ENCODE measurements around the gene TRAPPC12. TPM values are rescaled to one million over a fixed set of nuclear protein-coding genes. Genes with fewer than 3 reads are reported as not detected.

The TRAPPC12 gene
- total RNA-seq, 6 donors from 2014 or later, result 68.1 to 307 (median 91.5) TPM

DNA sequence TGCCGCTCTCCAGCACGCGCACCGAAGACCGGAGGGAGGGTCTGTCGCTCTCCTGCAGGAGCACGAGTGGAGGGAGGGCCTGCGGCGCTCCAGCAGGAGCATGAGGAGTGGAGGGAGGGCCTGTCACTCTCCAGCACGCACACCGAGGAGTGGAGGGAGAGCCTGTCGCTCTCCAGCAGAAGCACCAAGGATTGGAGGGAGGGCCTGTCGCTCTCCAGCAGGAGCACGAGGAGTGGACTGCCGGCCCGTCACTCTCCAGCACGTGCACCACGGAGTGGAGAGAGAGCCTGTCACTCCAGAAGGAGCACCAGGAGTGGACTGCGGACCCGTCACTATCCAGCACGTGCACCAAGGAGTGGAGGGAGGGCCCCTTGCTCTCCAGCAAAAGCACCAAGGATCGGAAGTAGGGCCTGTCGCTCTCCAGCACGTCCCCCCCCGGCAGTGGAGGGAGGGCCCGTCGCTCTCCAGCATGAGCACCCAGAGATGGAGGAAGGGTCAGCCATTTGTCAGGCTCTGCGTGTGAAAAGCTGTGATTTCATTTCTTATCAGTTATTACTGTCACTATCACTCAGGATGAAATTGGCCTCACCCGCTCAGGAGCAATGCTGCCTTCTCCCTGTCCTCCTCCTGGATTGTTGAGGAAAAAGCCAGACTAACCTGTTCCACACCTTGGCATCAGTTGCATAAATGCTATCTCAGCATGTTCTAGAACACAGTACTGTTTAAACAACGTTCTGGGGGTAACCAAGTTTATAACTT is 103.9 kb downstream of the TRAPPC12 start:
- peak; percentile 68 to 90 for DNase-seq
- Histone ChIP-seq H3K4me1 (no peaks in the 10 kb centered on the region), H3K27ac (no peak overlapping the region), H3K27me3 (no peaks in the 10 kb centered on the region), H3K9me3 (no peaks in the 10 kb centered on the region), H3K4me3 (peak overlapping the region in 2 of 4 donors; percentile 19 to 27), H3K36me3 (peaks cover 12 to 51% (median 18%) of the 10 kb centered on the region in 4 donors)
- peak; percentile 89 to 94 for ATAC-seq (ENCODE audit: low FRiP score in 2 of 2)
- WGBS, 2 donors, result 65 to 66% methylated on average over 18 to 27 of the region's 30 CpGs
- TF ChIP-seq POLR2A (IDR thresholded peaks at IDR 0.05), result peak in 1 of 4 donors; percentile 23
- peak in 1 of 2 donors; percentile 56 for TF ChIP-seq POLR2AphosphoS5 (IDR thresholded peaks at IDR 0.05)
- TF ChIP-seq EP300 (IDR thresholded peaks at IDR 0.05), result no peak
- TF ChIP-seq, protein P1, sequence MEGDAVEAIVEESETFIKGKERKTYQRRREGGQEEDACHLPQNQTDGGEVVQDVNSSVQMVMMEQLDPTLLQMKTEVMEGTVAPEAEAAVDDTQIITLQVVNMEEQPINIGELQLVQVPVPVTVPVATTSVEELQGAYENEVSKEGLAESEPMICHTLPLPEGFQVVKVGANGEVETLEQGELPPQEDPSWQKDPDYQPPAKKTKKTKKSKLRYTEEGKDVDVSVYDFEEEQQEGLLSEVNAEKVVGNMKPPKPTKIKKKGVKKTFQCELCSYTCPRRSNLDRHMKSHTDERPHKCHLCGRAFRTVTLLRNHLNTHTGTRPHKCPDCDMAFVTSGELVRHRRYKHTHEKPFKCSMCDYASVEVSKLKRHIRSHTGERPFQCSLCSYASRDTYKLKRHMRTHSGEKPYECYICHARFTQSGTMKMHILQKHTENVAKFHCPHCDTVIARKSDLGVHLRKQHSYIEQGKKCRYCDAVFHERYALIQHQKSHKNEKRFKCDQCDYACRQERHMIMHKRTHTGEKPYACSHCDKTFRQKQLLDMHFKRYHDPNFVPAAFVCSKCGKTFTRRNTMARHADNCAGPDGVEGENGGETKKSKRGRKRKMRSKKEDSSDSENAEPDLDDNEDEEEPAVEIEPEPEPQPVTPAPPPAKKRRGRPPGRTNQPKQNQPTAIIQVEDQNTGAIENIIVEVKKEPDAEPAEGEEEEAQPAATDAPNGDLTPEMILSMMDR (IDR thresholded peaks at IDR 0.05), result no peak

DNA sequence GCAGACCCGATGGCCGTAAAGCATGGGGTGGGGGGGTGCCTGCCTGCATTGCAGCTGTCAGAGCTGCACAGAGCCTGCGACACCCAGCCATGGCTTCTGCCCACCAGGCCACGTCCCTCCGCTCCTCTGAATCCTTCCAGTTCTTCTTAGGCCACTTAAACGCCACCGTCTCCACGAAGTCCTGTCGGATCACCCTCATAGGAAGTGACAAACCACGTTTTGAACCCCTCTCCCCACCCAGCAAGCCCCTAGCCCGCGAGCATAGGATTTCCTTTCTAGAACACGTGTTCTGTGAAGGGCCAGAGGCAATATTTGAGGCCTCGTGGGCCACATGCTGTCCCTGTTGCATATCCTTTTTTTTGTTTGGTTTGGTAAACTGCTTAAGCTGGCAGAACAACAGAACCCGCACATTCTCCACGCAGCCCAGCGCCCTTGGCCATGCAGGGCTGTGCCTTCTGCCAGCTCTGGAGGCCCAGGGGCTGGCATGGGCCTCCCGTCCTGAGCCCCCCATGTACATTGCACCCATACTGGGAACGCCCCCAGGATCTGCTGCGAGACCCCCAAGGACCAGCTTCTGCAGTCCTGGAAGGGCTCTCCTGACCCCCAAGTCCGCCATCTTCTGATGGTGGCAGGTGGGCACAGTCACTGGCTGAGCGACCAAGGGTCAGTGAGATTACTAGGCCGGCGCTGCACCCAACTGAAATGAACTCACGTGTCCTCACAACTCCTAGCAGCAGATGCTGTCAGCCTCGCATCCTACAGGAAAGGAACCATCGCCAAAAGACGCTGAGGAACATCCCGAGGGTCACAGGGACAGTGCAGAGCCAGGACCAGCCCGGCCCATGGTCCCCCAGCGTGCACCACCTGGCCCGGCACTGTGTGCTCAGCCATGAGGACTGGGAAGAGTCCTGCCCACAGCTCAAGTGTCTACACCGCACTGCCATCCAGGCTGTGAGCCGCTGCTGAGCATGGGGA is 104.8 kb downstream of the TRAPPC12 start:
- Histone ChIP-seq H3K27me3 (no peaks in the 10 kb centered on the region), H3K36me3 (peaks cover 7 to 42% (median 10%) of the 10 kb centered on the region in 4 donors), H3K9me3 (no peaks in the 10 kb centered on the region), H3K4me3 (no peak overlapping the region), H3K27ac (no peak overlapping the region), H3K4me1 (no peaks in the 10 kb centered on the region)
- no peak for ATAC-seq (ENCODE audit: low FRiP score in 2 of 2)
- no peak for TF ChIP-seq EP300 (IDR thresholded peaks at IDR 0.05)
- 93 to 94% methylated on average over 24 to 31 of the region's 34 CpGs for WGBS, 2 donors
- peak in 1 of 2 donors; percentile 18 for DNase-seq

DNA sequence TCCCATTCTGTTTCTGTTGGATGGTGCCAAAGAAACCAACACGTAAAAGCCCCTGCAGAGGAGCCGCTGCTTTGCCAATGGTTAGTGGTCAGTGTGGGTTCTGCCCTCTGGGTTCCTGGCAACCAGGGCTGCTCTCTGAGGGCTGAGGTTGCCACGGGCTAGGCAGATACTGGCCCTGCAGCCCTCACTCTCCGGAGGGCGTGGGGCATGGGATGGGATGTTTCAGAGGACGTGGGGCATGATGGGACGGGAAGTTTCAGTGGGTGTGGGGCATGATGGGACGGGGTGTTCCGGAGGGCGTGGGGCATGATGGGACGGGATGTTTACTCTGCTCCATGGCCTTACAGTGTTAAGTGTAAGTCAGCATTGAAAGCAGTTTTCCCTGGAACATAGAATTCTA is 105.7 kb downstream of the TRAPPC12 start:
- 93 to 97% methylated on average over 10 to 11 of the region's 11 CpGs for WGBS, 2 donors
- ATAC-seq (ENCODE audit: low FRiP score in 2 of 2), result no peak
- H3K36me3 ChIP-seq, result peaks cover 0 to 33% (median 3%) of the 10 kb centered on the region in 4 donors
- no peaks in the 10 kb centered on the region for H3K9me3 ChIP-seq
- H3K27ac ChIP-seq, result no peak overlapping the region
- no peak overlapping the region for H3K4me3 ChIP-seq
- TF ChIP-seq, protein P1 (IDR thresholded peaks at IDR 0.05), result no peak
- TF ChIP-seq POLR2A (IDR thresholded peaks at IDR 0.05), result no peak
- no peak for TF ChIP-seq EP300 (IDR thresholded peaks at IDR 0.05)
- no peak for TF ChIP-seq POLR2AphosphoS5 (IDR thresholded peaks at IDR 0.05)
- H3K27me3 ChIP-seq, result no peaks in the 10 kb centered on the region
- no peak for DNase-seq
- H3K4me1 ChIP-seq, result no peaks in the 10 kb centered on the region

DNA sequence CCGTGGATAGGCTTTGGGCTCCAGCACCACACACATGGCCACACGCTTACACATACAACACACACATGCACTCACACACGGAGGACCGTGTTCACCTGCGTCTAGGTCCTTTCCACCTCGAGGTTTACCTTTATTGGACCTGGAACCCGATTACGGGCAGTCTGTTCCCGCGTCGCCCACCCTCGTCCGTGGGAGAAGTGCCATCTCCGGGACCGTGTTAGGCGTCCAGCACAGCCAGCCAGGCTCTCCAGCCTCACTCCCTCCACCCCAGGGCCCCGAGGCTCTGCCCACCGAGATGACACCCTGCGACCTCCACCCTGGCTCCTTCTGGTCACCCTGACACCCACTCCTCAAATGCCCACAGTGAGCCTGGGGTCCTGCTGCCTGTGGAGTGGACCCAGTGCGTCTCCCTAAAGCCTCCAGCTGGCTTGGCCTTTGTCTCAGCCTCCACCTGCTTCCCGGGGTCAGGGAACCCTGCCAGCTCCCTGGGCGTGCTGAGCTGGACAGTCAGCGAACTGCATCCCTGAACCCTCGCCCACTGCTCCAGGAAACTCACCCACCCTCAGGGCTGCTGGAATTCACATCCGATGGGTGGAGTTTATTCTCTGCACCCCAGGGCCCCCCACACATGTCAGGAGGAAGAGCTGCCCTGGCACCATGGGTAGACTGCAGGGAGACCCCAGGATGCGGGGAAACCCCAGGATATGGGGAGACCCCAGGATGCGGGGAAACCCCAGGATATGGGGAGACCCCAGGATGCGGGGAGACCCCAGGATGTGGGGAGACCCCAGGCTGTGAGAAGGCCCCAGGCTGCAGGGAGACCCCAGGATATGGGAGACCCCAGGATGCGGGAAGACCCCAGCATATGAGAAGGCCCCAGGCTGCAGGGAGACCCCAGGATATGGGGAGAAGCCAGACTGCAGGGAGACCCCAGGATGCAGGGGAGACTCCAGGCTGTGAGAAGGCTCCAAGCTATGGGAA is 106.8 kb downstream of the TRAPPC12 start:
- H3K27ac ChIP-seq, result no peak overlapping the region
- TF ChIP-seq EP300 (IDR thresholded peaks at IDR 0.05) (no peak), POLR2A (IDR thresholded peaks at IDR 0.05) (no peak), POLR2AphosphoS5 (IDR thresholded peaks at IDR 0.05) (no peak)
- TF ChIP-seq, protein P1 (IDR thresholded peaks at IDR 0.05), result no peak

More for the DNA sequence above, 106.8 kb downstream of the TRAPPC12 start:
- peak in 1 of 2 donors; percentile 15 for DNase-seq
- no peak overlapping the region for H3K4me3 ChIP-seq
- H3K27me3 ChIP-seq, result no peaks in the 10 kb centered on the region
- no peaks in the 10 kb centered on the region for H3K9me3 ChIP-seq
- peaks cover 0 to 33% (median 3%) of the 10 kb centered on the region in 4 donors for H3K36me3 ChIP-seq
- no peak for ATAC-seq (ENCODE audit: low FRiP score in 2 of 2)
- no peaks in the 10 kb centered on the region for H3K4me1 ChIP-seq
- WGBS, 2 donors, result 95% methylated on average over 28 to 29 of the region's 29 CpGs
